Adrenal gland (tissue), 5 donors: ENCODE results near the gene ST6GALNAC3.

Experiments used
- POLR2A ChIP-seq, 2 donors: fragments of 450-650 bp; IDR thresholded peaks; one replicate each; pipeline ENCODE4 v1.6.1; 2017; ENCODE audit warnings: antibody characterized with exemption in 2 of 2, mild to moderate bottlenecking in 2 of 2, moderate library complexity in 1 of 2
- TF ChIP-seq, protein P1 (sequence below), 6 experiments: fragments of 450-650 bp in 4 of 6; fragments of 200-600 bp in 2 of 6; sonication (generic) in 1 of 6; IDR thresholded peaks; 1 replicate in 5 of 6; 2 replicates in 1 of 6; pipeline versions ENCODE4 v1.5.1 to v1.8.0; 2016 to 2021; ENCODE audit warnings: antibody characterized with exemption in 6 of 6, mild to moderate bottlenecking in 2 of 6, moderate library complexity in 1 of 6
- donor health status: DM: no; HTN: no; CAD: no.

DNA sequence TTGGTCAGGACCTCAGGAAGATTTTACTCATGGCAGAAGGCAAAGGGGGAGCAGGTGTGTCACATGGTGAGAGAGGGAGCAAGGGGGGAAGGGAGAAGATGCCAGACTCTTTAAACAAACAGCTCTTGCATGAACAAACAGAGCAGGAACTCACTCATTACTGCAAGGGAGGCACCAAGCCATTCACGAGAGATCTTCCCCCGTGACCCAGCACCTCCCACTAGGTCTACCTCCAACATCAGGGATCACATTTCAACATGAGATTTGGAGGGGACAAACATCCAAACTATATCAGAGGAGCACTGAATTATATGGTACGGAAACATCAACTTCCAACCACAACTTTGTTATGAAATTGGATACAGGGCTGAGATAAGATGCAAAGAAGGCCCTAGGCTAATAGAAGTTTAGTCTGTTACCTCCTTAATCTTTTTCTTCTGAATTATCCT lies 164.9 kb downstream of the ST6GALNAC3 start:
- TF ChIP-seq, protein P1, sequence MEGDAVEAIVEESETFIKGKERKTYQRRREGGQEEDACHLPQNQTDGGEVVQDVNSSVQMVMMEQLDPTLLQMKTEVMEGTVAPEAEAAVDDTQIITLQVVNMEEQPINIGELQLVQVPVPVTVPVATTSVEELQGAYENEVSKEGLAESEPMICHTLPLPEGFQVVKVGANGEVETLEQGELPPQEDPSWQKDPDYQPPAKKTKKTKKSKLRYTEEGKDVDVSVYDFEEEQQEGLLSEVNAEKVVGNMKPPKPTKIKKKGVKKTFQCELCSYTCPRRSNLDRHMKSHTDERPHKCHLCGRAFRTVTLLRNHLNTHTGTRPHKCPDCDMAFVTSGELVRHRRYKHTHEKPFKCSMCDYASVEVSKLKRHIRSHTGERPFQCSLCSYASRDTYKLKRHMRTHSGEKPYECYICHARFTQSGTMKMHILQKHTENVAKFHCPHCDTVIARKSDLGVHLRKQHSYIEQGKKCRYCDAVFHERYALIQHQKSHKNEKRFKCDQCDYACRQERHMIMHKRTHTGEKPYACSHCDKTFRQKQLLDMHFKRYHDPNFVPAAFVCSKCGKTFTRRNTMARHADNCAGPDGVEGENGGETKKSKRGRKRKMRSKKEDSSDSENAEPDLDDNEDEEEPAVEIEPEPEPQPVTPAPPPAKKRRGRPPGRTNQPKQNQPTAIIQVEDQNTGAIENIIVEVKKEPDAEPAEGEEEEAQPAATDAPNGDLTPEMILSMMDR (IDR thresholded peaks at IDR 0.05), result no peak
- no peak for TF ChIP-seq POLR2A (IDR thresholded peaks at IDR 0.05)
